DMS79 treated with DMSO at 0.1 percent for 48 hours (cell line): ENCODE data around the gene ZNRF3.
"Not testable (repeated sequence)": the region's sequence is repeated elsewhere in the genome, so short reads cannot be mapped to it uniquely, and the experiment has no call there.

Experiments
- DNase-seq: peaks from one replicate; lab custom pipeline; 2025; lab: John Stamatoyannopoulos, UW

Gene ZNRF3

DNA sequence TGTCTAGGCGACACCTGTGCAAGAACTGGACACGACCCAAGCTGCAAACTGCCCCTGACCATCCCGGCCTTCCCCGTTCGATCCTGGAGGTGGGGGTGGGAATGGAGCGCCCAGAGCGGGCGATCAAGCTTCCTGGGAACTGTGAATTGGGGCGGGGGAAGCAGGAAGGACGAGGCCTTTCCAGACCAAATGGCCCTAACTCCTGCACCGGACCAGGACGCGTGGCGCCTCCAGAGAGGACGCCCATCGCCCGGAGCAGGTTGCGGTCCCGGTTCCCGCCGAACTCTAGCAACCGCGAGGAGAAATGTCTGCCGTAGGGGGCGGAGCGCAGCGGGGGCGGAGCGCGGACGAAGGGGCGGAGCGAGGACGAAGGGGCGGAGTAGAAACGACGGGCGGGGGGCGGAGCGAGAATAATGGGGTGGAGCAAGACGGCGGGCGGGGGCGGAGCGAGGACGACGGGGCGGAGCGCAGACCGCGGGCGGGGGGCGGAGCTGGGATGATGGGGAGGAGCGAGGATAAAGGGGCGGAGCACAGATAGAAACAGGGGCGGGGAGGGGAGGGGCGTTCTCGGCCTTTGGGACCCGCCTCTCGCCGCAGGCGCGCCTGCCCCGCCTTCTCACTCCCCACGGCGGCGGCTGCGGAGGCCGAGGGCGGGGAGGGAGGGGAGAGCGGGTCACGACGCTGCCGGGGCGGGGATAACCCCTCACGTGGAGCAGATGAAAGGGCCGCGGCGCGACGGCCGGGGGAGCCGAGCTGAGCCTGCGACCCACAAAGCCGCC lies at the start of gene ZNRF3:
TSS of gene ZNRF3 (plus strand) at position 695 of the 779 bp plus-strand sequence. CDS start 195 bp downstream, outside the sequence.
- peak; percentile 40 for DNase-seq

DNA sequence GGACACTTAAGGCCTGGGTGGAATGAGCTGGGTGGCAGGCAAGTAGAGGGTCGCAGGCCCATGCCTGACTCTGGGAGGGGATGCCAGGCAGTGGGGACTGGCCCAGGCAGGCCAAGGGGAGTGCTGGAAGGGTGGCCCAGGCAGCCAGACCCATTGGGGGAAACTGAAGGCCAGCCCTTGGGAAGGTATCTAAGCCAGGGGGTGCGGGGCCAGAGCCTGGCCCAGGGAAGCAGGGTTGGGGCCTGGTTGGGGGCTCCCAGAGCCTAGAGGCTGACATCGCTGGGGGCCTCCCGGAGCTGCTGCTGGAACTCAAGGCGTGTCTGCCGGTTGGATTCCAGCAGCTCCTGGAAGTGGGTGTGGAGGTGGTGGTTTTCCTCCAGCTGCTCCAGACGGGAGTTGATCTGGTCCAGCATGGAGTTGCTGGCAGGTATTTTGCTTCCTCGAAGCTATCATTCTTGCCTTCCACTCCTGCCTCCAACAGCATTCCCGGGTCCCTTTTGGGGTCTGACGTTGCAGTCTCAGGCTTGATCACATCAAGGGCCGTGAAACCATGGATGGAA lies 47.7 kb upstream of the ZNRF3 start:
- DNase-seq = no peak

DNA sequence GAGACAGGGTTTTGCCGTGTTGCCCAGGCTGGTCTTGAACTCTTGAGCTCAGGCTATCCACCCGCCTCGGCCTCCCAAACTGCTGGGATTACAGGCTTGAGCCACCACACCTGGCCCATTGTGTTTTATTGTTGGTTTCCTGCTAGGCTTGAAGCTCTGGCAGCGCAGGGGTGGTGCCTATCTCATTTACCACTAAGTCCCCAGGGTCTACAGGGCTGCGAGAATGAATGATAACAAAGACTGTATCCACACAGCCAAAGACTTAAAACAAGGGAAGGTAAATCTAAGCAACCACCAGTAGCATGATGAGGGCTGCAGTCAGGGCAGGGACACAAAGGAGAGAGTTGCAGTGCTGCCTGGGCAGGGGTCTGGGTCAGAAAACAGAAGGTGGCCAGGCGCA lies 45.7 kb upstream of the ZNRF3 start:
- DNase-seq = no peak

DNA sequence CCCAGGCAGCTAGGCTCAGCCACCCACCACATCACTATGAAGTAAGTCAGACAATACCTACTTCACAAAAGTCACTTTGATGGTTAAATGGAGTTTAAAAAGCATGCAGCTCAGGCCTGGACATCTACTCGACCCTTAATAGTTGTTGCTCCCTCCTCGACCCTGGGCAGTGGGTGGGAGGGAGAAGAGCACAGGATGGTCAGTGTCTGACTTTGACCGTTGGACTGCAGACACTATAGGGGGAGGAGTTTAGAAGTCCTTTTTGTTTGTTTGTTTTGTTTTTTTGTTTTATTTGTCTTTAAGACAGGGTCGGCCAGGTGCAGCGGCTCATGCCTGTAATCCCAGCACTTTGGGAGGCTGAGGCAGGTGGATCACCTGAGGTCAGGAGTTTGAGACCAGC lies 44.4 kb upstream of the ZNRF3 start:
- no peak for DNase-seq

DNA sequence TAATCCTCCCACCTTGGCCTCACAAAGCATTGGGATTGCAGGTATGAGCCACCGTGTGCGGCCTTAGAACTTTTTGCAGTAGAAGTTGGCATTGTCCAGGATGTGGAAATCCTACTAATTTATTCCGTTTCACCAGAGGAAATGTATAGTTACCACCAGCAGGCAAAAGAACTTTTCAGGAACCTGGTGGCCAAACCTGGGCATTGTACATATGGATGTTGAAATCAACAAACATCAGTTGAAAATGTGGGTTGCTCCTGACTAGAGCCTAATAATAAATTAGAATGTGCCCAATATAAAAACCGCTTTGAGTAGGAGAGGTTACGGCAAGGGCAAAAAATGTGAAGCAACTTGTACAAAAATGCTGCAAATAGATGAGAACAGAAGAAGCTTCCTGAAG lies 42.3 kb upstream of the ZNRF3 start:
- no peak for DNase-seq

DNA sequence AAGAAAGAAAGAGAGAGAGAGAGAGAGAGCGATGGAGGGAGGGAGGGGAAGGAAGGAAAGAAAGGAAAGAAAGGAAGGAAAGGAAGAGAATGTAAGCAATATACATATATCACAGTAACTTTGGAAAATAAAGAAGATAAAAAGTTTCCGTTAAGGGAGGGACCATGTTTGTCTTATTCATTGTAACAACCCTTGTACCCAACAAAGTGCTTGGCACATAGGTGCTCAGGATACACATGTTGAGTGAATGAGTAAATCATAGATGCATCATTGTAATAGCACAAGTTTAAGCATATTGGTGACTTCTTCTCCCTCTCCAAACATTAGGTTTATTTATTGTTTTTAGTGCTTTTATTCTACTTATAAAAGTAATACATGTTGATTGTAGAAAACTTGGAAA lies 39.7 kb upstream of the ZNRF3 start:
- DNase-seq = no peak

DNA sequence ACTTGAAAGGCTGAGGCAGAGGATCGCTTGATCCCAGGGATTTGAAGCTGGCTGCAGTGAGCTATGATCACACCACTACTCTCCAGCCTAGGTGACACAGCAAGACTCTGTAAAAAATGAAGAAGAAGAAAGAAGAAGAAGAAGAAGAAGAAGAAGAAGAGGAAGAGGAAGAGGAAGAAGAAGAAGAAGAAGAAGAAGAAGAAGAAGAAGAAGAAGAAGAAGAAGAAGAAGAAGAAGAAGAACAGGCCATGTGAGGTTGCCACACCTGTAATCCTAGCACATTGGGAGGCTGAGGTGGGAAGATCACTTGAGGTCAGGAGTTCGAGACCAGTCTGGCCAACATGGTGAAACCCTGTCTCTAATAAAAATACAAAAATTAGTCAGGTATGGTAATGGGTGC lies 39.1 kb upstream of the ZNRF3 start:
- not testable (repeated sequence) for DNase-seq

DNA sequence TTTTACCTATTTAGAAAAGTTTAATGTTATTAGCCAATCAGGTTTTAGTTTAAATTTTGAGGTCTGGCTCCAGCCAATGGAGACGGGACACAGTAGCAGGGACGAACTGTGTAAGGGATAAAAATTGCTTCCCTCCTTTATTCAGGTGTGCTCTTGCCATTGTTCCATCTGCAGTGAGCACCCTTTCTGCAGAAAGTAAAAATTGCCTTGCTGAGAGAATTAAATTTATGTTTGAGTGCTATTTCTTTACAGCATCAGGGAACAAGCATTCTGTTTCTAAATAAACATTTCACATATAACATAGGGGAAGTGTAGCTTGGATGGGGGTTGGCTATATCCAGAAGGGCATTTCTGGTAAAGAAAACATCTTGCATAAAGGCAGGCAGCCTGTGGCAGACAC lies 36.4 kb upstream of the ZNRF3 start:
- no peak for DNase-seq

DNA sequence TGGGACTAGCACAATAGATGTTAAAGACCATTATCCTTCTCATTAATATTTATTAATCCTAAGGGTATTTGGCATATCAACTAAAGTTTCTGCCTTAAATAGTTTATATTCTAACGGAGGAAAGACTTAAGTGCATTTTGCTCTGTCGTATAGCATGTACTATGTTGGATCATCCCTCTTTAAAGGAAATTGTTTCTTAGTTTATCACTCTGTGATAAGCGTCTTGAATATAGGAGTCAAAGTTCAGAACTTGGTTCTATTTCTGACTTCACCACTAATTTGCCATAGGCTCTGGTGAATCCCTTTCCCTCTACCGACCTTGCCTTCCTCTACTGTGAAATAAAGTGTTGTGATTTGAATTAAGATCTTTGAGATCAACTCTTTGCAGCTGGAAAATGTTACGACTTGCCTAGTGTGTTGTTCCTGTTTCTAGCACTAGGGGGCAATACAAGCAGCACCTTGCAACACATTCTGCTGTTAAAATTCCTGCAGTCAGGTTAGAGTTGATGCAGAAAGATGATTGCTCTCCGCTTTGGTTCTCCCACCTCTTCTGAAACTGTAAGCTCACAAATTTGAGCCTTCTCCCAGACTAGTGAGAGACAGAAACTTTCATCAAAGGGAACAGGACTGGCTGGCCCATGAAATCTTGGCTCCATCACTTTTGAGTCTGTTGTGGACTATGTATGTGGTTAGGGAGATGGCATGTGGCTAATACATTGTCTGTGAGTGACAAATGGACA lies 27.8 kb upstream of the ZNRF3 start:
- DNase-seq = peak; percentile 17

DNA sequence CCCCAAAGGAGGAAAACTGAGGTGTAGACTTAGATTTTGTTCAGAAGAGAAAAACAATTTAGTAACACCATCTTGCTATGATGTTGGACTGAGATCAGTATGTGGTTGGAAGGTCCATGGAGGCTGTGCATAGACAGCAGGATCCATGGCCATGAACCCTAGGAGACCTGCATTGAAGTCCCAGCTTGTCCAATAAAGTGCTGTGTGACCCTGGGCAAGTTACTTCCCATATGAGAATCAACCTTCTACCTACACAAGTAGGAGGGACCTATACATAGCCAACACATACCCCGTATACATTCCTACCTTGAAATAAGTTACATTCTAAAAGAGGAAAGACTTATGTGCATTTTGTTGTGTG lies 27.3 kb upstream of the ZNRF3 start:
- DNase-seq = no peak

DNA sequence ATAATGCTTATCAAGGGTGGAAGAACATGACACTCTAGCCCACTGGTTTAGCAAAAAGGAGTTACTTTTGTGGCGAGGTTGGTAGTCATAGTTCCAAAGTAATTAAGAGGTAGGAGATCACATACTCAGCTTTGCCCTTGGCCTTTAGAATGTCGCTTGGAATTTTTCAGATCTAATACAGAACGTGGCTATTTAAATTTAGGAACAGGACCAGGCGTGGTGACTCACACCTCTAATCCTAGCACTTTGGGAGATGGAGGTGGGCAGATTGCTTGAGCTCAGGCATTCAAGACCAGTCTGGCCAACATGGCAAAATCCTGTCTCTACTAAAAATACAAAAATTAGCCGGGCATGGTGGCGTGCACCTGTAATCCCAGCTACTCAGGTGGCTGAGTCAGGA lies 26.1 kb upstream of the ZNRF3 start:
- DNase-seq = no peak

DNA sequence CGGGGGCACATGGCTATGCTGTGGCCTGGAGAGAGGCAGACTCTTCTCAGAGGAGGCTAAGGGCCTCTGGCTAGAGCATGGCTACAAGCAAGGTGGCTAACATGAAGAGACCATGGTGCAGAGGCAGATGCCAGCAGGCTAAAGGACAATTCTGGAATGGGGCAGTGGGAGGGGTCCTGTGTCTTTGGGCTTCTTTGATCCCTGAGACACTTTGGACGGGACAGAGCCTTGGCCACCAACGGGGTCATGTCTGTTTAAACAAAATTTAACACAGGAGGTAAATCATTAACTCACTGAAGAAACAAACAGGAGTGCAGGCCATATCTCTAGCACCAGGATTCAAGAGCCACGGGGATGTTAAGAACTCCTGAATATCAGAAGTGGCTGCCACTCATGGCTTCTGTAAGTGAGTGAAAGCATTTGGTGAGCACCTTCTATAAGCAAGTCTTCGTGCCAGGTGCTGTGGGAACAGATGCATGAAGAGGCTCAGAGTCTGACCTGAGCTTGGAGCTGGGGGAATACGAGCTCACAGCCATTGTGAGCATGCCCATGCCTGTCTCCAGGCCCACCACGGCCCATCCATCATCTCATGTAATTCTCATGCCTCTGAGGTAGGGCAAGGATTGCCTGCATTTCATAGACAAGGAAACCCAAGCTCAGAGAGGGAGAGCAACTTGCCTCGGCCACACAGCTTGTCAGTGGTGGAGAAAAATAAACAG lies 18.3 kb upstream of the ZNRF3 start:
- DNase-seq = no peak

DNA sequence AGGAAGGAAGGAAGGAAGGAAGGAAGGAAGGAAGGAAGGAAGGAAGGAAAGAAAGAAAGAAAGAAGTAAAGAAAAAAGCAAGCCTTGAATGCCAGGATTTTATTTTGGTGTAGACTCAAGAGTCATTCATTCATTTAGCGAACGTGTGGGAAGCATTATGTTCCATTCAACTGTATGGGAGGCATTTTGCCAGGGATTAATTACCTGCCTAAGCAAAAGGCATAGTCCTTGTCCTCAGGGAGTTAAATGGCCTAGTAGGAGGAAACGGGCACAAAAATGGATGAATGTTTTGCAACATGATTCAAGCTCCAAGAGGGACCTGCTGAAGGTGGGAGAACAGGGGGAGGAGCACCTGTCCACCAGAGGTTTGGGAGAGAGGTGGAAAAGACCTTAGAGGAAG lies 16.2 kb upstream of the ZNRF3 start:
- no peak for DNase-seq

DNA sequence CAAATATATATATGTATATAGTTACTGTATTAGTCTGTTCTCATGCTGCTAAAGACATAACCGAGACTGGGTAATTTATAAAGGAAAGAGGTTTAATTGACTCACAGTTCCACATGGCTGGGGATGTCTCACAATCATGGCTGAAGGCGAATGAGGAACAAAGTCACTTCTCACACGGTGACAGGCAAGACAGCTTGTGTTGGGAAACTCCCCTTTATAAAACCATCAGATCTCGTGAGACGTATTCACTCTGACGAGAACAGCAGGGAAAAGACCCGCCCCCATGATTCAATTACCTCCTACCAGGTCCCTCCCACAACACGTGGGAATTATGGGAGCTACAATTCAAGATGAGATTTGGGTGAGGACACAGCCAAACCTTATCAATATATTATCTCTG lies 15.0 kb upstream of the ZNRF3 start:
- not testable (repeated sequence) for DNase-seq

DNA sequence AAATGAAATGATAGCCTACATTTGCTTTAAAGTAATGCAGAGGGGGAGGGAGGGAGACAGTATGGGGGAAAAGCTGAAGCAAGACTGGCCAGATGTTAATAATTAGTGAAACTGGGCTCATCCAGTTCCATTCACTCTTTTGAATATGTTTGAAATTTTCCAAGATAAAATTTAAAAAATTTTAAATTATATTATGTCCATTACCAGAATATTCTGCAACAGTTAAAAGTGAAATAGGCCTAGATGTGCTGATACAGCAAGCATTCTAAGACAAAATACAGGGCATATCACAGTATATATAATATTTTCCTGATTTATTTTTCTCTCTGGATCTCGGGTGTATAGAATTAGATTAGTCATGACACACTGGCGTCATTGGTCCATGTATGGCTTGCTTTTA lies 13.6 kb upstream of the ZNRF3 start:
- DNase-seq = no peak

DNA sequence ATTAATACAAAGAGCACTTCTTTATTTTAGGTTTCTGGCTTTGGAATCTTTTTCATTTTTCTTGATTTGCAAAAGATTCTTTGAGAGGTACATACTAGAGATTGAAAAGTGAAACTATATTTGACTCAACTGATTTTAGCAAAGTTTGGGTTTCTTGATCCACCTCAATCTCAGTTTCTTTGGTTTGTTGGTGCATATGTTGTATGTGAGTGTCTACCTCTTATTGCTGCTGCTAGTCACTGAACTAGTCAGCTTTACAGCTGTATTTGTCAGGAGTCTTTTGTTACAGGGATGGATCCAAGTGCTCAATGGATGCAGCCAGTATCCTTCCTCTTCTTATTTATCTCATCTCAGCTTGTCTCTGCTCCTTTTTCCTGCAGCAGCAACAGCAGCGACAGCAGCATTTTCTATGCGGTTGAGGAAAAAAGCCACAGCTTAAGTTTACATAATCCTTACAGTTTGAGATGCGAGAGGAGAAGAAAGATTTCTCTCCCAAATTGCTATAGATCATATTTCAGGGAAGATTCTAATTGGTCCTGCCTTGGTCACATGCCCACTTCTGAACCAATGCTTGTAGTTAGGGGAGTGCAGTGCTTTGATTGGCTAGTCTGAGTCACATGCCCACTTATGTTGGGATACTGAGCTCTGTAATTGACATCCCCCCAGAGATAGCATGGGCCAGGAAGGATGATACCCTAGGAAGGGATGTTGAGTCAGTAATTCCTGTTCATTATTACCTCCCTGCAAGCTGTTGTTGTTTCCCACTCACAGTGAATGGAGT lies 10.0 kb upstream of the ZNRF3 start:
- no peak for DNase-seq

DNA sequence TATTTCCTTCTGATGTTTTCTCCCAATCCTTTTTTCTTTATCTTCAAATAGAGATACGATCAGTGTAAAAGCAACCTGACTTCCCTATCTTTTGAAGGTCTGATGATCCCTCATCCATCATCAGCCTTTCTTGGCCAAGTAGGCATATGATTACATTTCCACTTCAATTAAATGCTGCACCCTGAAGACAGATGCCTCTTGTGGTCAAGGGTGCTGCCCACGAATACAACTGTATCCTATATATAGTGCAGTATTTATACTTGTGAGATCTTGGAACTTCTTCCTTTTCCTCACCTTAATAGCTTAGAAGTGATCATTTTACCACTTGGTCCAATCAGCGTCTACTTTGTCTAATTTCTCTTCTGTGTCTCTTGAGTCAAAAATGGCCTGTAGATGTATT lies 9.3 kb upstream of the ZNRF3 start:
- DNase-seq = no peak

DNA sequence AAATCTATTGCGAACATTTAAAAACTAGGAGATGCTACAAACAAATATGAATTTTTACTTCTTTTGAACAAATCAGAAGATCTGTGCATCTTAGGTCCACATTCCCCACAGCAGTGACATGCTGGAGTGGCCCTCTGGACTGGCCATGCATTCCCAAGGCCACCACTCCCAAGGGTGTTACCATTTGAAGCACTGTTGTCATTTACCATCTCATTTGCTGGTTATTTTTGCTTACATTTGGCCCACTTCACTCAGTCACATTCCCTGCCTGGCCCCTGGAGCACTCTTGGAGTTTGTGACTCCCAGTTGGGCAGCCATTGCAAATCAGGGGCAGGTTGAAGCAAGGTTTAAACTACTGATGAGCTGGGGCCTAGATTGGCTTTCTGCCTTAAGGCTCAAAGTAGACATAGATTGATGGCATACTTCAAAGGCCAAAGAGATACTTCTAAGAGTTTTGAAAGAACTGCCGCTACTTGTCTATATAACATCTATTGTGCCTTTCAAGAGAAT lies 8.5 kb upstream of the ZNRF3 start:
- no peak for DNase-seq

DNA sequence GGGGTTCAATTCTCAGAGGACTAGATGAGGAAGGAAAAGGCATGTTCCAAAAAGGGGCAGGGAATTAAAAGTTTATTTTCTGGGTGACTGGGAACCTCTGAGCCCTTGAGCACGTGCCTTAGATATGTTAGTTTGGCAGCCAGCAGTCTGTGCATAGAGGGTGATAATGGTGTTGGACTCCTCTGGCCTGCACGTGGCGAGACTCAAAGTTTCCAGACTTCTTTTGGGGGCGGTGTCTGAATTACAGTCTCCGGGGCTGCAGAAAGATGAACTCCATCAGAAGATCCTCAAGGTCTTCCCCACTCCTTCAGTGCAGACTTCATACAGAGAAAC lies 861 bp upstream of the ZNRF3 start:
- DNase-seq = no peak

DNA sequence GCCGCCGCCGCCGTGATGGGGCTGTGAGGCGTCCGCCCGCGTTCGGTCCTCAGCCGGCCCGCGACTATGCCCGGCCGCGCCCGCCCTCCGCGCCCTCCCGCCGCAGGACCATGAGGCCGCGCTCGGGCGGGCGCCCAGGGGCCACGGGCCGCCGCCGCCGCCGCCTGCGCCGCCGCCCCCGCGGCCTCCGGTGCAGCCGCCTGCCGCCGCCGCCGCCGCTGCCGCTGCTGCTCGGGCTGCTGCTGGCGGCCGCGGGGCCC lies 215 bp downstream of the ZNRF3 start:
- no peak for DNase-seq

DNA sequence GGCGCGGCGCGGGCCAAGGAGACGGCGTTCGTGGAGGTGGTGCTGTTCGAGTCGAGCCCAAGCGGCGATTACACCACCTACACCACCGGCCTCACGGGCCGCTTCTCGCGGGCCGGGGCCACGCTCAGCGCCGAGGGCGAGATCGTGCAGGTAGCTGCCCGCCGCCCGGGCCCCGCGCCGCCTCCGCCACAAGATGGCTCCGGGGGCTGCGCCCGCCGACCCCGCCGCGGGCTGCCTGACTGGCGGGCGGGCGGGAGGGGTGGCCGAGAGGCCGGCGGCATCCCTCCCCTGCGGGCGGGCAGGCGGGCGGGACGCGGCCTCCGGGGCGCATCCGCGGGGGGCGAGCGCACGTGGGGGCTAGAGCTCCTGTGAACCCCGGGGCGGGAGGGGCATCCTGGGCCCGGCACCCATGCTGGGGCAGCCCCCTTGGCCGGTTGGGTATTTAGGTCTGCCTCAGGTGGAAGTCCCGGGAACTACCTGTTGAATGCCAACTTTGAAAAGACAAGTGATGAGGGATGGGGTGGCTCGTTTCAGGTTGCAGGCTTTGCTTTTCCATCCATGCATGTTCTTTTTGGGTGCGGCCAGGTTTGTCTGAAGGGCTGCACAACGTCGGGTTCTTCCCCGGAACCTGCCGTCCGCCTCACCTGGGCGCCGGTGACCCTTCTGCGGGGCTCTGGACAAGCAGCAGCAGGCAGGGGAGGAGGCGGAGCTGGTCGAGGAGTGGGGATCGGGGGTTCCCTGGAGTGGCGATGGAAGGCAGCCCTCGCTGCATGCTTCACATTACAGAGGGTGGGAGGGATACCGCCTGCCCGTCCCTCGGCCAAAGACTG lies 760 bp downstream of the ZNRF3 start:
- no peak for DNase-seq
